Liver (tissue), 9 donors: ENCODE data around the gene ZNF143. TPM values are rescaled to one million over a fixed set of nuclear protein-coding genes. Genes with fewer than 3 reads are reported as not detected.
A peak's percentile ranks its signal among the peaks of the same experiment; 100 is the strongest.

Experiments used
- DNase-seq: peaks from one replicate; pipeline ENCODE4 v3.0.0-alpha.2; 2017; ENCODE audit warnings: low spot score
- H3K27ac ChIP-seq, 2 donors: one replicate each; pipeline ENCODE4 v1.7.0; 2013; ENCODE audit warnings: inconsistent platforms in 2 of 2, low read length in 2 of 2, control low read depth in 1 of 2, low read depth in 1 of 2, mild to moderate bottlenecking in 1 of 2
- H3K27me3 ChIP-seq, 4 donors: one replicate each; pipeline versions ENCODE4 v1.6.1 to v1.7.0; 2013; ENCODE audit warnings: low read length in 3 of 4, inconsistent platforms in 1 of 4, mild to moderate bottlenecking in 1 of 4, moderate library complexity in 1 of 4; ENCODE audit not compliant: control insufficient read depth in 4 of 4, insufficient read depth in 4 of 4
- H3K36me3 ChIP-seq, 4 donors: one replicate each; pipeline versions ENCODE4 v1.6.1 to v1.7.0; 2013; ENCODE audit warnings: low read length in 3 of 4, mild to moderate bottlenecking in 3 of 4, low read depth in 1 of 4, moderate library complexity in 1 of 4; ENCODE audit not compliant: control insufficient read depth in 4 of 4, insufficient read depth in 3 of 4
- H3K4me1 ChIP-seq, 4 donors: one replicate each; pipeline versions ENCODE4 v1.6.1 to v1.7.0; 2013; ENCODE audit warnings: low read length in 3 of 4, mild to moderate bottlenecking in 3 of 4, moderate library complexity in 1 of 4; ENCODE audit not compliant: control insufficient read depth in 4 of 4, insufficient read depth in 4 of 4
- H3K4me3 ChIP-seq, 3 donors: one replicate each; pipeline versions ENCODE4 v1.6.1 to v1.7.0; 2013; ENCODE audit warnings: low read length in 3 of 3, control low read depth in 1 of 3, low read depth in 1 of 3, mild to moderate bottlenecking in 1 of 3
- H3K9ac ChIP-seq, 2 donors: one replicate each; pipeline ENCODE4 v1.7.0; 2013; ENCODE audit warnings: low read length in 2 of 2, mild to moderate bottlenecking in 2 of 2, moderate library complexity in 2 of 2, control low read depth in 1 of 2, low read depth in 1 of 2
- H3K9me3 ChIP-seq, 4 donors: one replicate each; pipeline versions ENCODE4 v1.6.1 to v1.7.0; 2013; ENCODE audit warnings: low read length in 3 of 4; ENCODE audit not compliant: control insufficient read depth in 4 of 4
- FOXA2 ChIP-seq: IDR thresholded peaks from 2 replicates; pipeline ENCODE4 v1.6.1; 2016; ENCODE audit warnings: antibody characterized with exemption
- HNF4A ChIP-seq, 2 donors: conservative IDR thresholded peaks; 2 replicates each; pipeline ENCODE4 v1.6.1; 2016; ENCODE audit warnings: antibody characterized with exemption in 2 of 2, mild to moderate bottlenecking in 2 of 2
- MAX ChIP-seq: IDR thresholded peaks from 2 replicates; pipeline ENCODE4 v1.6.1; 2016; ENCODE audit warnings: antibody characterized with exemption
- NR2F2 ChIP-seq: IDR thresholded peaks from 2 replicates; pipeline ENCODE4 v1.6.1; 2016; ENCODE audit warnings: antibody characterized with exemption
- REST ChIP-seq: IDR thresholded peaks from 2 replicates; pipeline ENCODE4 v1.6.1; 2016; ENCODE audit warnings: antibody characterized with exemption, mild to moderate bottlenecking
- SP1 ChIP-seq: IDR thresholded peaks from 2 replicates; pipeline ENCODE4 v1.6.1; 2018; ENCODE audit warnings: antibody characterized with exemption, mild to moderate bottlenecking
- WGBS: extraction: QIAGEN DNeasy Blood & Tissue Kit; methylation state at CpG from one replicate; pipeline ENCODE4 v1.1.7; 2013; 5-methylcytosine and 5-hydroxymethylcytosine counted together
- polyA plus RNA-seq, 2 donors: library from polyadenylated mRNA; stranded (reverse) in 1 of 2; unstranded in 1 of 2; fragments of 200-250 nt in 1 of 2; fragments of >200 nt in 1 of 2; fragmentation: Nextera tagmentation in 1 of 2; extraction: Ambion mirVana in 1 of 2; gene quantifications; one replicate each; pipeline versions ENCODE4 v1.2.1 to v1.2.3, GENCODE V29; 2013 to 2015
- total RNA-seq, 2 donors: library from RNA; depleted of rRNA; stranded (reverse); fragments of >200 nt; gene quantifications; one replicate each; pipeline ENCODE4 v1.2.3, GENCODE V29; 2014
- TF ChIP-seq, protein P1 (sequence below): fragments of 150-350 bp; IDR thresholded peaks from 2 replicates; pipeline ENCODE4 v1.5.1; 2017; ENCODE audit warnings: improper control_type of control experiment, low read depth, low read length; ENCODE audit not compliant: missing input control
- donor health status: healthy.
- donor health status: healthy.
- donor health status: healthy.
- donor health status: healthy.
- donor health status: healthy.

The ZNF143 gene
- total and polyA plus RNA-seq, 4 donors, result 4.3 to 20.4 (median 12.2) TPM

DNA sequence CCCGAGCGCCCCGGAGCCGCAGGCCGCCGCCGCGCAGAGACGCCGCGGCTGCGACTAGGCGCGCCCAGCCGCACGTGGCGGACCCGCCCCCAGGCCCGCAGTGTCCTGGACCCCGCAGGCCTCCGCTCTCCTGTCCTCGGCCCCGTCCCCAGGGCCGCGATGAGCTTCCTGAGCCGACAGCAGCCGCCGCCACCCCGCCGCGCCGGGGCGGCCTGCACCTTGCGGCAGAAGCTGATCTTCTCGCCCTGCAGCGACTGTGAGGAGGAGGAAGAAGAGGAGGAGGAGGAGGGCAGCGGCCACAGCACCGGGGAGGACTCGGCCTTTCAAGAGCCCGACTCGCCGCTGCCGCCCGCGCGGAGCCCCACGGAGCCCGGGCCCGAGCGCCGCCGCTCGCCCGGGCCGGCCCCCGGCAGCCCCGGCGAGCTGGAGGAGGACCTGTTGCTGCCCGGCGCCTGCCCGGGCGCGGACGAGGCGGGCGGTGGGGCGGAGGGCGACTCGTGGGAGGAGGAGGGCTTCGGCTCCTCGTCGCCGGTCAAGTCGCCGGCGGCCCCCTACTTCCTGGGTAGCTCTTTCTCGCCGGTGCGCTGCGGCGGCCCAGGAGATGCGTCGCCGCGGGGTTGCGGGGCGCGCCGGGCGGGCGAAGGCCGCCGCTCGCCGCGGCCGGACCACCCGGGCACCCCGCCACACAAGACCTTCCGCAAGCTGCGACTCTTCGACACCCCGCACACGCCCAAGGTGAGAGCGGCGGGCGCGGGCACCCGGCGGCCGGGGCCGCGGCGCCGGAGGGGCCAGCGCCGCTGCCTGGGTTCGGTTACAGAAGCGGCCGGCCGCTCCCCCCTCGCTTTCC, 113.2 kb downstream of the ZNF143 start:
- Histone ChIP-seq H3K27me3 (no peaks in the 10 kb centered on the region), H3K9ac (peak overlapping the region; percentile 87 to 91), H3K9me3 (no peaks in the 10 kb centered on the region), H3K36me3 (peaks cover 0 to 5% (median 1%) of the 10 kb centered on the region in 4 donors), H3K4me3 (peak overlapping the region; percentile 61 to 96 (median 78)), H3K27ac (peak overlapping the region; percentile 88 to 99), H3K4me1 (peaks cover 3 to 19% (median 12%) of the 10 kb centered on the region in 4 donors)
- DNase-seq, result no peak
- WGBS, result under 1% methylated on average over 122 of the region's 122 CpGs
- TF ChIP-seq FOXA2, result no peak
- no peak for TF ChIP-seq SP1
- no peak for TF ChIP-seq HNF4A (conservative IDR thresholded peaks at IDR 0.05)
- TF ChIP-seq MAX, result no peak
- TF ChIP-seq, protein P1, sequence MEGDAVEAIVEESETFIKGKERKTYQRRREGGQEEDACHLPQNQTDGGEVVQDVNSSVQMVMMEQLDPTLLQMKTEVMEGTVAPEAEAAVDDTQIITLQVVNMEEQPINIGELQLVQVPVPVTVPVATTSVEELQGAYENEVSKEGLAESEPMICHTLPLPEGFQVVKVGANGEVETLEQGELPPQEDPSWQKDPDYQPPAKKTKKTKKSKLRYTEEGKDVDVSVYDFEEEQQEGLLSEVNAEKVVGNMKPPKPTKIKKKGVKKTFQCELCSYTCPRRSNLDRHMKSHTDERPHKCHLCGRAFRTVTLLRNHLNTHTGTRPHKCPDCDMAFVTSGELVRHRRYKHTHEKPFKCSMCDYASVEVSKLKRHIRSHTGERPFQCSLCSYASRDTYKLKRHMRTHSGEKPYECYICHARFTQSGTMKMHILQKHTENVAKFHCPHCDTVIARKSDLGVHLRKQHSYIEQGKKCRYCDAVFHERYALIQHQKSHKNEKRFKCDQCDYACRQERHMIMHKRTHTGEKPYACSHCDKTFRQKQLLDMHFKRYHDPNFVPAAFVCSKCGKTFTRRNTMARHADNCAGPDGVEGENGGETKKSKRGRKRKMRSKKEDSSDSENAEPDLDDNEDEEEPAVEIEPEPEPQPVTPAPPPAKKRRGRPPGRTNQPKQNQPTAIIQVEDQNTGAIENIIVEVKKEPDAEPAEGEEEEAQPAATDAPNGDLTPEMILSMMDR, result no peak

GRCh38 chr11:9574622-9575259, 113.9 kb downstream of the ZNF143 start:
- Histone ChIP-seq H3K27me3 (no peaks in the 10 kb centered on the region), H3K4me1 (peaks cover under 1 to 16% (median 8%) of the 10 kb centered on the region in 4 donors), H3K36me3 (peaks cover 0 to 11% (median 1%) of the 10 kb centered on the region in 4 donors), H3K27ac (peak overlapping the region; percentile 88 to 99), H3K4me3 (peak overlapping the region; percentile 40 to 96 (median 78)), H3K9ac (peak overlapping the region; percentile 87 to 91), H3K9me3 (no peaks in the 10 kb centered on the region)
- TF ChIP-seq, protein P1, result no peak
- TF ChIP-seq REST, result peak; percentile 9
- no peak for TF ChIP-seq NR2F2
- TF ChIP-seq FOXA2, result no peak
- DNase-seq, result peak; percentile 50
- WGBS, result under 1% methylated on average over 43 of the region's 43 CpGs
